Lower lobe of right lung (tissue), 2 donors: Measurements from ENCODE around the gene EHD1. TPM values are rescaled to one million over a fixed set of nuclear protein-coding genes. Genes with fewer than 3 reads are reported as not detected.
A peak's percentile ranks its signal among the peaks of the same experiment; 100 is the strongest.

Experiments
- ATAC-seq, 2 donors: fragments of 200-7000 bp; cut with Tn5 transposase; one replicate each; pipeline ENCODE4 v1.9.1; 2020 to 2022; ENCODE audit warnings: mild to moderate bottlenecking in 2 of 2, moderate library complexity in 2 of 2
- DNase-seq: peaks from one replicate; pipeline ENCODE4 v3.0.0-alpha.2; 2020
- H3K27ac ChIP-seq: fragments of 200-600 bp; one replicate; pipeline ENCODE4 v1.8.0; 2022
- H3K27me3 ChIP-seq: fragments of 200-600 bp; one replicate; pipeline ENCODE4 v1.8.0; 2022; ENCODE audit warnings: low read depth
- H3K36me3 ChIP-seq: fragments of 200-600 bp; one replicate; pipeline ENCODE4 v1.8.0; 2022; ENCODE audit warnings: mild to moderate bottlenecking
- H3K4me1 ChIP-seq: fragments of 200-600 bp; one replicate; pipeline ENCODE4 v1.8.0; 2022
- H3K4me3 ChIP-seq: fragments of 200-600 bp; one replicate; pipeline ENCODE4 v1.8.0; 2022; ENCODE audit warnings: mild to moderate bottlenecking
- H3K9me3 ChIP-seq: fragments of 200-600 bp; one replicate; pipeline ENCODE4 v1.8.0; 2022
- CTCF ChIP-seq: fragments of 200-600 bp; IDR thresholded peaks from one replicate; pipeline ENCODE4 v1.8.0; 2022; ENCODE audit warnings: antibody characterized with exemption, mild to moderate bottlenecking
- intact Hi-C: fragments of 100-400 bp; cut with DNase I; formaldehyde crosslinking; loops from one replicate; pipeline ENCODE4 v1.11.0; 2022
- total RNA-seq: library from RNA; stranded (reverse); fragmentation: NEBNext Ultra II Directional; extraction: Animal tissue kit (Norgen Biotek cat#: 25700); gene quantifications from one replicate; pipeline ENCODE4 v1.2.1, GENCODE V29; 2021
- donor health status: DM: no; HTN: yes; CAD: no; lungs with severe emphysema.

Gene EHD1
- total RNA-seq, 1 donor from 2014 or later, result 73.4 TPM

DNA sequence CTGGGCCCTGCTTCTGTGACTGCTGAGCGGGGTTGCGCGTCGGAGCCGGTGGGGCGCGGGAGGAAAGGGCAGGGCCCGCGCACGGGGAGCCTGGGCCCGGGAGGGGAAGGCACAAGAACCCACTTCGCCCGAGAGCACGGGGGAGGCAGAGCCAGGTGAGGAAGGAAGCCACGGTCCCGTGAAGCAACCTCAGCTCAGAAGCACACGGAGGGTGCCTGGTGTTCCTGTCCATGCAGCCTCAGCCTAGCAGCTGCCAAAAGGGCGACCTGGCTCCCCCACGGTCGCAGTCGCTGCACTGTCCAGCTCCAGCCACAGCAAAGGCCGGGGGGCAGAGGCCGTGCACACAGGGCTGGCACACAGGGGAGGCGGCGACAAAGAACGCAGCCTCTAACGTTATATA, 24.7 kb downstream of the EHD1 start:
- peaks cover 100% of the 10 kb centered on the region for H3K4me1 ChIP-seq
- TF ChIP-seq CTCF, result no peak
- intact Hi-C loops, result no loop called here

GRCh38 chr11:64852804-64853509, 25.5 kb downstream of the EHD1 start:
- Histone ChIP-seq H3K9me3 (no peaks in the 10 kb centered on the region), H3K27me3 (no peaks in the 10 kb centered on the region), H3K36me3 (peaks cover 28% of the 10 kb centered on the region), H3K4me1 (peaks cover 100% of the 10 kb centered on the region), H3K4me3 (no peak overlapping the region), H3K27ac (peak overlapping the region; percentile 84)
- intact Hi-C loops, result no loop called here
- no peak for ATAC-seq
- no peak for DNase-seq
- TF ChIP-seq CTCF, result no peak

More for the DNA sequence above, 24.7 kb downstream of the EHD1 start:
- H3K4me3 ChIP-seq, result no peak overlapping the region
- H3K36me3 ChIP-seq, result peaks cover 34% of the 10 kb centered on the region
- ATAC-seq, result no peak
- peak overlapping the region; percentile 84 for H3K27ac ChIP-seq
- H3K27me3 ChIP-seq, result no peaks in the 10 kb centered on the region
- H3K9me3 ChIP-seq, result no peaks in the 10 kb centered on the region
- DNase-seq, result no peak

DNA sequence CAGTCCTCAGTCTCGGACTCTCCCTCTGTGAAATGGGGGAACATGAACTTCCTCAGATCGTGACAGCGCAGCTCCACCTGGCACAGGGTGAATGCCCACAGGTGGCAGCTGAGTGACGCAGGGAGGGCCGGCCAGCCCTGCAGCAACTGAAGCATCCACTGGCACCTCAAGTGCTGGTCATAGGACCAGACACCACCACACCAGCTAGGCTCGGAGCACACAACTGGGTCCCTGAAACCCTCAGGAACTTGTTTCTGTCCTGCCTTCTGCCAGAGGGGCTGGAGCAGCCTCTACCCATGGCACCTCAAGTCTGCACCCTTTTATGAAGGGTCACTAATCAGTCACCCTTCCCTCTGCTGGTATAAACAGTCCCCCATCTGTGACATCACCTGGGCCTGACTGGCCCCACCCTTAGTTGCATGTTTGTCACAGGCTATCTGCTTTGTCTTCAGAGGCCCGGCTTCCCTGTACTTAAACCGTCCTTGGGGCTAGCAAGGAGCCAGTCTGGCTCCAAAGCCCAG, 26.5 kb downstream of the EHD1 start:
- intact Hi-C loops, result no loop called here
- Histone ChIP-seq H3K27me3 (no peaks in the 10 kb centered on the region), H3K4me3 (no peak overlapping the region), H3K4me1 (peaks cover 100% of the 10 kb centered on the region), H3K27ac (peak overlapping the region; percentile 84), H3K9me3 (no peaks in the 10 kb centered on the region), H3K36me3 (peaks cover 21% of the 10 kb centered on the region)
- no peak for TF ChIP-seq CTCF
- no peak for ATAC-seq
- DNase-seq, result no peak

GRCh38 chr11:64850979-64851567, 27.3 kb downstream of the EHD1 start:
- no peak for DNase-seq

More at GRCh38 chr11:64850979-64851567, 27.3 kb downstream of the EHD1 start:
- Histone ChIP-seq H3K27me3 (no peaks in the 10 kb centered on the region), H3K4me1 (peaks cover 93% of the 10 kb centered on the region), H3K4me3 (no peak overlapping the region), H3K36me3 (peaks cover 16% of the 10 kb centered on the region), H3K27ac (peak overlapping the region; percentile 71), H3K9me3 (no peaks in the 10 kb centered on the region)
- no peak for ATAC-seq
- intact Hi-C loops, result no loop called here
- no peak for TF ChIP-seq CTCF
